CD4-positive, alpha-beta T cell (primary cell): ENCODE data around the gene INPP4A. TPM values are rescaled to one million over a fixed set of nuclear protein-coding genes. Genes with fewer than 3 reads are reported as not detected.

ENCODE experiments used
- ATAC-seq: fragments of 200-7000 bp; cut with Tn5 transposase; one replicate; pipeline ENCODE4 v1.10.0; 2022; ENCODE audit warnings: mild to moderate bottlenecking; ENCODE audit not compliant: poor library complexity
- CTCF ChIA-PET: fragments of 350-600 bp; sonication (Branson Sonifier 250); formaldehyde crosslinking; loops from one replicate; lab custom pipeline; 2021; ENCODE audit warnings: antibody characterized with exemption, inconsistent platforms; lab: Charles Lee
- POLR2A ChIA-PET: fragments of 350-600 bp; sonication (Branson Sonifier 250); formaldehyde crosslinking; loops from one replicate; lab custom pipeline; 2021; ENCODE audit warnings: antibody characterized with exemption, inconsistent platforms; lab: Charles Lee
- DNase-seq, 14 experiments: peaks; one replicate each; pipeline ENCODE4 v3.0.0-alpha.2; 2013 to 2020; ENCODE audit warnings: mixed read lengths in 2 of 14
- H3K27ac ChIP-seq, 2 donors: one replicate each; pipeline versions ENCODE4 v1.5.1 to v1.7.0; 2013; ENCODE audit warnings: low read length in 2 of 2, low read depth in 1 of 2, mild to moderate bottlenecking in 1 of 2
- H3K27me3 ChIP-seq, 2 experiments: 1 replicate in 1 of 2; 2 replicates in 1 of 2; pipeline versions ENCODE4 v1.6.1 to v1.7.0; 2013; ENCODE audit warnings: low read length in 2 of 2, control low read depth in 1 of 2, mild to moderate bottlenecking in 1 of 2, moderate library complexity in 1 of 2; ENCODE audit not compliant: insufficient read depth in 2 of 2, control insufficient read depth in 1 of 2
- H3K36me3 ChIP-seq: one replicate; pipeline ENCODE4 v1.6.1; 2013; ENCODE audit warnings: low read length, control low read depth; ENCODE audit not compliant: insufficient read depth
- H3K4me1 ChIP-seq: one replicate; pipeline ENCODE4 v1.6.1; 2013; ENCODE audit warnings: low read length, control low read depth; ENCODE audit not compliant: insufficient read depth
- H3K4me3 ChIP-seq: one replicate; pipeline ENCODE4 v1.5.1; 2013; ENCODE audit warnings: mild to moderate bottlenecking, low read length, moderate library complexity
- H3K9me3 ChIP-seq, 2 experiments: 1 replicate in 1 of 2; 2 replicates in 1 of 2; pipeline versions ENCODE4 v1.6.1 to v1.7.0; 2013; ENCODE audit warnings: low read length in 2 of 2, mild to moderate bottlenecking in 2 of 2, control low read depth in 1 of 2, moderate library complexity in 1 of 2; ENCODE audit not compliant: control insufficient read depth in 1 of 2, insufficient read depth in 1 of 2
- H3K27ac Mint-ChIP-seq: one replicate; pipeline ENCODE4 v1.8.0; 2020; ENCODE audit warnings: mixed read lengths
- H3K27me3 Mint-ChIP-seq: one replicate; pipeline ENCODE4 v1.8.0; 2021; ENCODE audit warnings: mixed read lengths
- H3K36me3 Mint-ChIP-seq: one replicate; pipeline ENCODE4 v1.8.0; 2021; ENCODE audit warnings: low read depth, mixed read lengths
- H3K4me1 Mint-ChIP-seq: one replicate; pipeline ENCODE4 v1.8.0; 2021; ENCODE audit warnings: low read depth, mixed read lengths
- H3K4me3 Mint-ChIP-seq: one replicate; pipeline ENCODE4 v1.8.0; 2020; ENCODE audit warnings: mild to moderate bottlenecking, mixed read lengths
- H3K9me3 Mint-ChIP-seq: one replicate; pipeline ENCODE4 v1.8.0; 2020; ENCODE audit warnings: mixed read lengths
- intact Hi-C, 2 experiments: fragments of 100-400 bp; cut with DNase I in 1 of 2; cut with micrococcal nuclease in 1 of 2; formaldehyde crosslinking; loops; one replicate each; pipeline versions ENCODE4 v1.15.1 to v1.9.0; 2023 to 2025; cut with DNase I, micrococcal nuclease
- total RNA-seq, 174 experiments: library from RNA in 2 of 174; stranded (reverse) in 2 of 174; gene quantifications; one replicate each; pipeline ENCODE4 v1.2.3 and lab custom pipeline; 2021 to 2026
- TF ChIP-seq, protein P1 (sequence below): fragments of 200-600 bp; IDR thresholded peaks from one replicate; pipeline ENCODE4 v1.8.0; 2022; ENCODE audit warnings: antibody characterized with exemption, mild to moderate bottlenecking

INPP4A gene
- total RNA-seq, 2 experiments from 2014 or later, result 86.4 to 89.2 TPM

DNA sequence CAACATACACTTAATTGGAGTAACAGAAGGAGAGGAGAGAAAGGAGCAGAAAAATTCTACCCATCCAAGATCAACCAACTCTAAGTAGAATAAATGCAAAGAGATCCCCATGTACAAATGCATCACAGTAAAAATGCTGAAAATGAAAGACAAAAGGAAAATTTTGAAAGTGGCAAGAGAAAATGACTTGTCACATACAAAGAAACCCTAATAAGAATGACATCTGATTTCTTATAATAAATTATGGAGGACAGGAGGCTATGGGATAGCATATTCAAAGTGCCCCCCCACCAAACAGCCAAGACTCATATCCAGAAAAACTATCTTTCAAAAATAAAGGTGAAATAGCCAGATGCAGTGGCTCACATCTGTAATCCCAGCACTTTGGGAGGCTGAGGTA, 22.2 kb upstream of the INPP4A start:
- Histone ChIP-seq H3K36me3 (no peaks in the 10 kb centered on the region), H3K4me1 (no peaks in the 10 kb centered on the region), H3K27ac (no peak overlapping the region), H3K27me3 (no peaks in the 10 kb centered on the region), H3K9me3 (no peaks in the 10 kb centered on the region), H3K4me3 (no peak overlapping the region)
- ChIA-PET CTCF (no interaction called here), POLR2A (no interaction called here)
- Mint-ChIP-seq H3K9me3 (peaks cover 7% of the 10 kb centered on the region), H3K27ac (no peak overlapping the region), H3K4me3 (no peak overlapping the region), H3K36me3 (peaks cover 5% of the 10 kb centered on the region), H3K4me1 (no peaks in the 10 kb centered on the region), H3K27me3 (no peaks in the 10 kb centered on the region)
- intact Hi-C loops, result no loop called here
- ATAC-seq (no peak), DNase-seq (no peak)
- TF ChIP-seq, protein P1, sequence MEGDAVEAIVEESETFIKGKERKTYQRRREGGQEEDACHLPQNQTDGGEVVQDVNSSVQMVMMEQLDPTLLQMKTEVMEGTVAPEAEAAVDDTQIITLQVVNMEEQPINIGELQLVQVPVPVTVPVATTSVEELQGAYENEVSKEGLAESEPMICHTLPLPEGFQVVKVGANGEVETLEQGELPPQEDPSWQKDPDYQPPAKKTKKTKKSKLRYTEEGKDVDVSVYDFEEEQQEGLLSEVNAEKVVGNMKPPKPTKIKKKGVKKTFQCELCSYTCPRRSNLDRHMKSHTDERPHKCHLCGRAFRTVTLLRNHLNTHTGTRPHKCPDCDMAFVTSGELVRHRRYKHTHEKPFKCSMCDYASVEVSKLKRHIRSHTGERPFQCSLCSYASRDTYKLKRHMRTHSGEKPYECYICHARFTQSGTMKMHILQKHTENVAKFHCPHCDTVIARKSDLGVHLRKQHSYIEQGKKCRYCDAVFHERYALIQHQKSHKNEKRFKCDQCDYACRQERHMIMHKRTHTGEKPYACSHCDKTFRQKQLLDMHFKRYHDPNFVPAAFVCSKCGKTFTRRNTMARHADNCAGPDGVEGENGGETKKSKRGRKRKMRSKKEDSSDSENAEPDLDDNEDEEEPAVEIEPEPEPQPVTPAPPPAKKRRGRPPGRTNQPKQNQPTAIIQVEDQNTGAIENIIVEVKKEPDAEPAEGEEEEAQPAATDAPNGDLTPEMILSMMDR, result no peak

DNA sequence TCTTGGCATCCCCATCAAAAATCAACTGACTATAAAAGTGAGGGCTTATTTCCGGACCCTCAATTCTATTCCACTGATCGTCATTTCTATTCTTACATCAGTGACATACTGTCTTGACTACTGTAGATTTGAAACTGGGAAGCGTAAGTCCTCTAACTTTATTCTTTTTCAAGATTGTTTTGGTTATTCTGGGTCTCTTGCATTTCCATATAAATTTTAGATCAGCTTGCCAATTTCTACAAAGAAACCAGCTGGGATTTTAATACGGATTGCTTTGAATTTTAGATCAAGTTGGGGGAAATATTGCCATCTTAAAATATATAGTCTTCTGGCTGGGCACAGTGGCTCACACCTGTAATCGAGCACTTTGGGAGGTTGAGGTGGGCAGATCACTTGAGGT, 17.9 kb upstream of the INPP4A start:
- no peak overlapping the region for H3K4me3 ChIP-seq
- ChIA-PET CTCF (interaction anchor here (0.5 to 2.5 kb wide), 2 partner anchors 90 to 697 kb away, joined by 3 to 5 read pairs; no protein-coding TSS in a partner anchor), POLR2A (no interaction called here)
- Mint-ChIP-seq H3K27me3 (no peaks in the 10 kb centered on the region), H3K4me3 (no peak overlapping the region), H3K27ac (no peak overlapping the region), H3K9me3 (peaks cover 4% of the 10 kb centered on the region), H3K4me1 (no peaks in the 10 kb centered on the region), H3K36me3 (peaks cover 5% of the 10 kb centered on the region)
- DNase-seq (no peak), ATAC-seq (no peak)
- H3K9me3 ChIP-seq, result no peaks in the 10 kb centered on the region
- no peaks in the 10 kb centered on the region for H3K4me1 ChIP-seq
- TF ChIP-seq, protein P1, result no peak
- no peaks in the 10 kb centered on the region for H3K36me3 ChIP-seq
- no peak overlapping the region for H3K27ac ChIP-seq
- H3K27me3 ChIP-seq, result no peaks in the 10 kb centered on the region
- intact Hi-C loops, result no loop called here

DNA sequence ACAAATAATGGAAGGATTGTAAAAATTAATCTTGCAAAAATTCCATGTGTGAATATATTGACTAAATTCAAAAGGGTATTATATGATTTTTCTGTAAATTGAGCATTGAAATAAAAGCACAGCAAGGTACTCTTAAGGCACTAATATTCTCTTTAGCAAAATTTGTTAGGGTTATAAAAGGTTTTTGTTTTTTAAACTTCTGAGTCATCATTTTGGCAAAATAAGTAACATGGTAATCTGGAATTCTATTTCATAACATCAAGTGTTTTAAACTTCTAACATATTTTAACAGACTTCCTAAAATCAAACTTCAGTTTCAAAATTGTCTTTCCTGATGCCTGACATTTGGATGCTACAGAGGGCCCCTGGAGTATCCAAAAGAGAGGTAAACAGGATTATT, 12.5 kb upstream of the INPP4A start:
- ChIA-PET CTCF (no interaction called here), POLR2A (no interaction called here)
- H3K27me3 Mint-ChIP-seq, result no peaks in the 10 kb centered on the region
- intact Hi-C loops, result no loop called here
- no peak overlapping the region for H3K4me3 ChIP-seq
- ATAC-seq, result no peak
- no peak for DNase-seq
- peaks cover 0 to 5% of the 10 kb centered on the region in 2 experiments for H3K9me3 ChIP-seq
- H3K36me3 ChIP-seq, result no peaks in the 10 kb centered on the region
- H3K4me3 Mint-ChIP-seq, result no peak overlapping the region
- H3K9me3 Mint-ChIP-seq, result peaks cover 6% of the 10 kb centered on the region
- TF ChIP-seq, protein P1, result no peak
- no peaks in the 10 kb centered on the region for H3K27me3 ChIP-seq
- H3K36me3 Mint-ChIP-seq, result no peaks in the 10 kb centered on the region
- no peaks in the 10 kb centered on the region for H3K4me1 Mint-ChIP-seq
- no peaks in the 10 kb centered on the region for H3K4me1 ChIP-seq
- no peak overlapping the region for H3K27ac Mint-ChIP-seq
- H3K27ac ChIP-seq, result no peak overlapping the region
